ENCODE data around the gene OR7A5.
"Not testable (repeated sequence)": the region's sequence is repeated elsewhere in the genome, so short reads cannot be mapped to it uniquely, and the experiment has no call there.

OR7A5 gene

GRCh38 chr19:14795078-14795721 lies 39.8 kb downstream of the OR7A5 start:
- Histone ChIP-seq H3F3A (ENCODE audit: insufficient read depth, low read length) (no peaks in the 10 kb centered on the region), H2AFZ (ENCODE audit: low read length) (no peak overlapping the region), H3K9me2 (replicated peaks; ENCODE audit: insufficient read depth, low read length) (no peaks in the 10 kb centered on the region), H4K20me1 (ENCODE audit: insufficient read depth, low read length) (no peaks in the 10 kb centered on the region), H3K27me3 (replicated peaks; ENCODE audit: insufficient read depth, low read length) (peaks cover 88% of the 10 kb centered on the region), H3K27ac (ENCODE audit: low read length) (no peak overlapping the region), H3K4me1 (ENCODE audit: low read length) (no peaks in the 10 kb centered on the region), H3K9ac (ENCODE audit: low read length) (no peak overlapping the region), H3K79me2 (ENCODE audit: low read length) (no peaks in the 10 kb centered on the region), H3K36me3 (replicated peaks; ENCODE audit: insufficient read depth, low read length) (no peaks in the 10 kb centered on the region), H3K4me3 (ENCODE audit: low read length) (no peak overlapping the region), H3K4me2 (ENCODE audit: low read depth, low read length) (no peak overlapping the region), H3K9me3 (replicated peaks; ENCODE audit: insufficient read depth, low read length) (no peaks in the 10 kb centered on the region)
- TF ChIP-seq EZH2phosphoT487 (IDR thresholded peaks at IDR 0.05; ENCODE audit: low read length): no peak
- DNase-seq: no peak

DNA sequence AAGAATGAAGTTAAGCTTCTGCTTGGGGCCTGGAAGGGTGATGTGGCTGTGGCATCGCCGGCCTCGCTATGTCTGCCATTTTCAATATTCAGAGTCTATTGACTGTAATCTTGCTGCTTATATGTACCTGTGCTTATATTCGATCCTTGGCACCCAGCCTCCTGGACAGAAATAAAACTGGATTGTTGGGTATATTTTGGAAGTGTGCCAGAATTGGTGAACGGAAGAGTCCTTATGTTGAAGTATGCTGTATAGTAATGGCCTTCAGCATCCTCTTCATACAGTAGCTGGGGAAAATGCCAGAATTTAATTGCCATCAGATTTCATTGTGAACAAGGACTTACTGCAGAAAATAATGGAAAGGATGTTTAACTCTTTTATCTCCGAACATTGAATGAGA lies 42.7 kb downstream of the OR7A5 start:
- H3K27me3 ChIP-seq (replicated peaks; ENCODE audit: insufficient read depth, low read length): peaks cover 85% of the 10 kb centered on the region
- DNase-seq: not testable (repeated sequence)

DNA sequence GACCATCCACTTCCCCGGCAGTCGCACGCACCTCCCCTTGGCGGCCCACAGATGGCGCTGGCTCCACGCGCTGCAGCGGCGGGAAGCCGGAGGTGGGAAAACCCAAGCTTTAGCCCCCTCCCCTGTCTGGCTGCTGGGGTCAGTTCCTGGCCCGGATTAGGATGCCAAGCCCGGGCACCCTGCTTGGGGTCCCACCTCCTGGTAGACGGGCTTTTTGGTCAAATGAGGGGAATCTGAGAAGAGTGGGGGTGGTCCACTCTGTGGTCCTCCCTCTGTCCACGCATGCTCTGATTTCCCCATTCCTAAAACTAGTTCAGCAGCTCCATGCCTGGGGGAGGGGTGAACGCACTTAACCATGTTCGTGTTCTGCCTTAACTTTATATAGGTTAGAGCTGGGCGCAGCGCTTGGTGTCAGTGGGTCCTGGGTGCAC lies 48.5 kb downstream of the OR7A5 start:
- Histone ChIP-seq H3K9me2 (replicated peaks; ENCODE audit: insufficient read depth, low read length) (no peaks in the 10 kb centered on the region), H3K4me3 (ENCODE audit: low read length) (no peak overlapping the region), H4K20me1 (ENCODE audit: insufficient read depth, low read length) (no peaks in the 10 kb centered on the region), H3K4me2 (ENCODE audit: low read depth, low read length) (no peak overlapping the region), H3K79me2 (ENCODE audit: low read length) (no peaks in the 10 kb centered on the region), H3K27me3 (replicated peaks; ENCODE audit: insufficient read depth, low read length) (peaks cover 69% of the 10 kb centered on the region), H3K27ac (ENCODE audit: low read length) (no peak overlapping the region), H3K9me3 (replicated peaks; ENCODE audit: insufficient read depth, low read length) (no peaks in the 10 kb centered on the region), H3K9ac (ENCODE audit: low read length) (no peak overlapping the region), H3F3A (ENCODE audit: insufficient read depth, low read length) (no peaks in the 10 kb centered on the region), H2AFZ (ENCODE audit: low read length) (no peak overlapping the region; the same call in 1 of the 2 replicates), H3K4me1 (ENCODE audit: low read length) (no peaks in the 10 kb centered on the region), H3K36me3 (replicated peaks; ENCODE audit: insufficient read depth, low read length) (no peaks in the 10 kb centered on the region)
- TF ChIP-seq EZH2phosphoT487 (IDR thresholded peaks at IDR 0.05; ENCODE audit: low read length): no peak
- peak; percentile 65 for TF ChIP-seq CTCF (IDR thresholded peaks at IDR 0.05; ENCODE audit: low read length)
- no peak for TF ChIP-seq EZH2 (optimal IDR thresholded peaks at IDR 0.05; ENCODE audit: low read depth, low read length)
- DNase-seq: no peak

More for the DNA sequence above, 42.7 kb downstream of the OR7A5 start:
- not testable (repeated sequence) for H3K9ac ChIP-seq (ENCODE audit: low read length); H3K9me2 ChIP-seq (replicated peaks; ENCODE audit: insufficient read depth, low read length); H3K79me2 ChIP-seq (ENCODE audit: low read length); H3K36me3 ChIP-seq (replicated peaks; ENCODE audit: insufficient read depth, low read length); H3K9me3 ChIP-seq (replicated peaks; ENCODE audit: insufficient read depth, low read length); H3K4me3 ChIP-seq (ENCODE audit: low read length); H3F3A ChIP-seq (ENCODE audit: insufficient read depth, low read length); H4K20me1 ChIP-seq (ENCODE audit: insufficient read depth, low read length); H3K4me2 ChIP-seq (ENCODE audit: low read depth, low read length); H3K4me1 ChIP-seq (ENCODE audit: low read length); H3K27ac ChIP-seq (ENCODE audit: low read length); H2AFZ ChIP-seq (ENCODE audit: low read length)

DNA sequence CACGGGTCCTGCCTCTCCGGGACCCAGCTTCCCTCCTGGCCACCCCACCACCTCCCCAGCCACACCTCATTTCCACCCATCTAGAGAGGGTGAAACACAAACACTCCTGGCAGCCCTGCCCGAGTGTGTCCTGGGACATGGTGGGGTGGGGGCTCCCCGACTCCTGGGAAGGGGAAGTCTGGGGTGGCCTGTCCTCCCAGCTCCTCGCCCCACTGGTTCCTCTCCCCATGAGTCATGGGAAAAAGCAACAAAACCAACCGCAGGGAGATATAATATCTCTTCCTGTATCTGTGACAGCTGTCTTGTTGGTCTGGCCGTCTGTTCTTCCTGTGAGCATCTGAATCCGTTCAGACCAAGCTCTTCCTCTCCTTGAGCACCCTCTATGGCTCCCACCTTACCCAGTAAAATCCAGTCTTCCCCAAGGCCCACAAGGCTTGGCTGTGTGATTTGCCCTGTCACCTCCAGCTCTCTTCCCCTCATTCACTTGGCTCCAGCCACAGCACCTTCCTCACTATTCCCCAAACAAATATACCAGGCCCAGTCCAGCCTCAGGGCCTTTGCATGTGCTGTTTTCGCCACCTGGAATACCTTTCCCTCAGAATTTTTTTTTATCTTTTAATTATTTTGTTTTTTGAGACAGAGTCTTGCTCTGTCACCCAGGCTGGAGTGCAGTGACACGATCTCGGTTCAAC lies 49.7 kb downstream of the OR7A5 start:
- not testable (repeated sequence) for H3K79me2 ChIP-seq (ENCODE audit: low read length); H3K9ac ChIP-seq (ENCODE audit: low read length); H3F3A ChIP-seq (ENCODE audit: insufficient read depth, low read length); H4K20me1 ChIP-seq (ENCODE audit: insufficient read depth, low read length); H3K27ac ChIP-seq (ENCODE audit: low read length); H3K4me2 ChIP-seq (ENCODE audit: low read depth, low read length); H3K9me3 ChIP-seq (replicated peaks; ENCODE audit: insufficient read depth, low read length); H3K4me1 ChIP-seq (ENCODE audit: low read length); H3K36me3 ChIP-seq (replicated peaks; ENCODE audit: insufficient read depth, low read length); H3K4me3 ChIP-seq (ENCODE audit: low read length); H2AFZ ChIP-seq (ENCODE audit: low read length); H3K9me2 ChIP-seq (replicated peaks; ENCODE audit: insufficient read depth, low read length); DNase-seq
- H3K27me3 ChIP-seq (replicated peaks; ENCODE audit: insufficient read depth, low read length): peaks cover 61% of the 10 kb centered on the region

DNA sequence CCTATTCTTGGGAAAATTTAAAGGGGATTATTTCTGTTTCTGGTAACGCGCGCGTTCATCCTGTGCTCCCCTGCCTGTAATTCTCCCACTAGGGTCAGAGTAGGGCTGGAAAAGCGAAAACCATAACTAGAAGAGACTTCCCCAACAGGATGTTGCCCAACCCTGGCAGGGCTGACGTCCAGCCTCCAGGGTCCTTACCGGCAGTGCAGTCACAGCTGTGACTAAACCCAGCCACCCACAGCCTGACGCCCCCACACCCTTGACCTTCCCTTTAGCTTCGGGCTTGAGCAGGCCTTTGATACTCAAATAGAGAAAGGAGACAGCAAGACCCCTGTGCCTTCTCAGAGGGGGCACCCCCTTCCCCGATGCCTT lies 50.3 kb downstream of the OR7A5 start:
- not testable (repeated sequence) for H3K9me2 ChIP-seq (replicated peaks; ENCODE audit: insufficient read depth, low read length); H2AFZ ChIP-seq (ENCODE audit: low read length); H3K27ac ChIP-seq (ENCODE audit: low read length); H3K4me2 ChIP-seq (ENCODE audit: low read depth, low read length); H3K9me3 ChIP-seq (replicated peaks; ENCODE audit: insufficient read depth, low read length); H3K4me1 ChIP-seq (ENCODE audit: low read length); DNase-seq; H3K79me2 ChIP-seq (ENCODE audit: low read length); H3K36me3 ChIP-seq (replicated peaks; ENCODE audit: insufficient read depth, low read length); H3K4me3 ChIP-seq (ENCODE audit: low read length); H3F3A ChIP-seq (ENCODE audit: insufficient read depth, low read length); H4K20me1 ChIP-seq (ENCODE audit: insufficient read depth, low read length); H3K9ac ChIP-seq (ENCODE audit: low read length)
- H3K27me3 ChIP-seq (replicated peaks; ENCODE audit: insufficient read depth, low read length): peaks cover 55% of the 10 kb centered on the region

- not testable (repeated sequence) for DNase-seq; H3K4me2 ChIP-seq (ENCODE audit: low read depth, low read length); H3K9ac ChIP-seq (ENCODE audit: low read length)
These were observed 51.5 kb downstream of the OR7A5 start for GRCh38 chr19:14783410-14783998.

More at GRCh38 chr19:14783410-14783998, 51.5 kb downstream of the OR7A5 start:
- not testable (repeated sequence) for H3K9me2 ChIP-seq (replicated peaks; ENCODE audit: insufficient read depth, low read length); H3K9me3 ChIP-seq (replicated peaks; ENCODE audit: insufficient read depth, low read length); H4K20me1 ChIP-seq (ENCODE audit: insufficient read depth, low read length); H3K36me3 ChIP-seq (replicated peaks; ENCODE audit: insufficient read depth, low read length); H3K4me3 ChIP-seq (ENCODE audit: low read length); H3F3A ChIP-seq (ENCODE audit: insufficient read depth, low read length); H2AFZ ChIP-seq (ENCODE audit: low read length); H3K4me1 ChIP-seq (ENCODE audit: low read length); H3K27ac ChIP-seq (ENCODE audit: low read length); H3K79me2 ChIP-seq (ENCODE audit: low read length)
- H3K27me3 ChIP-seq (replicated peaks; ENCODE audit: insufficient read depth, low read length): peaks cover 57% of the 10 kb centered on the region

Measured in MM.1S (cell line).